Breast epithelium (tissue), 4 donors: ENCODE data around the gene SIGLEC8. TPM values are rescaled to one million over a fixed set of nuclear protein-coding genes. Genes with fewer than 3 reads are reported as not detected.
A peak's percentile ranks its signal among the peaks of the same experiment; 100 is the strongest.

Experiments used
- DNase-seq, 2 donors: peaks; one replicate each; pipeline ENCODE4 v3.0.0-alpha.2; 2019; ENCODE audit warnings: low spot score in 2 of 2
- H3K27ac ChIP-seq, 2 donors: fragments of 200-600 bp; sonication (generic) in 1 of 2; one replicate each; pipeline ENCODE4 v1.5.1; 2016 to 2019; ENCODE audit warnings: mild to moderate bottlenecking in 1 of 2
- H3K27me3 ChIP-seq, 2 donors: fragments of 200-600 bp; sonication (generic) in 1 of 2; one replicate each; pipeline versions ENCODE4 v1.5.1 to v1.6.0; 2017 to 2019; ENCODE audit warnings: control low read depth in 1 of 2, mild to moderate bottlenecking in 1 of 2
- H3K36me3 ChIP-seq: fragments of 200-600 bp; one replicate; pipeline ENCODE4 v1.5.1; 2019
- H3K4me1 ChIP-seq, 2 donors: fragments of 200-600 bp; sonication (generic); one replicate each; pipeline ENCODE4 v1.5.1; 2016 to 2019; ENCODE audit warnings: control low read depth in 1 of 2
- H3K4me3 ChIP-seq, 3 donors: fragments of 200-600 bp; sonication (generic); 1 replicate in 2 of 3; 2 replicates in 1 of 3; pipeline ENCODE4 v1.5.1; 2016 to 2019; ENCODE audit warnings: mild to moderate bottlenecking in 3 of 3, moderate library complexity in 2 of 3
- H3K9me3 ChIP-seq, 2 donors: fragments of 200-600 bp; sonication (generic) in 1 of 2; one replicate each; pipeline ENCODE4 v1.5.1; 2016 to 2019; ENCODE audit warnings: control low read depth in 1 of 2
- POLR2A ChIP-seq: fragments of 450-650 bp; IDR thresholded peaks from one replicate; pipeline ENCODE4 v1.6.1; 2016; ENCODE audit warnings: antibody characterized with exemption, mild to moderate bottlenecking, moderate library complexity
- POLR2AphosphoS5 ChIP-seq, 3 donors: sonication (generic); formaldehyde crosslinking; IDR thresholded peaks; one replicate each; pipeline ENCODE4 v1.6.1; 2017; ENCODE audit warnings: antibody characterized with exemption in 3 of 3
- intact Hi-C: fragments of 100-400 bp; cut with DNase I; formaldehyde crosslinking; loops from one replicate; pipeline ENCODE4 v1.15.1; 2023; ENCODE audit warnings: low total_unique reads
- total RNA-seq, 3 donors: library from RNA; depleted of rRNA; stranded (reverse); fragments of >200 nt; gene quantifications; one replicate each; pipeline ENCODE4 v1.1.0, GENCODE V29; 2016
- TF ChIP-seq, protein P1 (sequence below), 3 donors: fragments of 450-650 bp; IDR thresholded peaks; one replicate each; pipeline ENCODE4 v1.5.1; 2016 to 2017; ENCODE audit warnings: antibody characterized with exemption in 3 of 3, mild to moderate bottlenecking in 3 of 3, moderate library complexity in 3 of 3

SIGLEC8 gene
- total RNA-seq, 3 donors from 2014 or later: 0.80 to 8.6 (median 2.3) TPM

DNA sequence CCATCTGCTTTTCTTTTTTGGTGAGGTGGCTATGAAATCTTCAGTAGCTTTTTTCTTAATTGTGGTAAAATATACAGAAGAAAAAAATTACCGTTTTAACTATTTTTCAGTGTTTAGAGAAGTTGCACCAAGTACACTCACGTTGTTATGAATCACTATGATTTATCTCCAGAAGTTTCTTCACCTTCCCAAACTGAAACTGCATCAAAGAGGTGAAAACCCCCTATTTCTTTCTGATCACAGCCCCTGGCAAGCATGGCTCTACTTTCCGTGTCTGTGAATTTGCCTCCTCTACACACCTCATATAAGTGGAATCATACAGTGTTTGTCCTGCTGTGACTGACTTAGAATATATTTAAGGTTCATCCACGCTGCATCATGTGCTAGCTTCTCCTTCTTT is 25.2 kb downstream of the SIGLEC8 start:
- Histone ChIP-seq H3K27me3 (peaks cover 0 to 12% of the 10 kb centered on the region in 2 donors), H3K9me3 (no peaks in the 10 kb centered on the region), H3K4me1 (no peaks in the 10 kb centered on the region), H3K27ac (no peak overlapping the region), H3K36me3 (no peaks in the 10 kb centered on the region), H3K4me3 (no peak overlapping the region)
- DNase-seq: no peak
- intact Hi-C loops: no loop called here
- TF ChIP-seq, protein P1, sequence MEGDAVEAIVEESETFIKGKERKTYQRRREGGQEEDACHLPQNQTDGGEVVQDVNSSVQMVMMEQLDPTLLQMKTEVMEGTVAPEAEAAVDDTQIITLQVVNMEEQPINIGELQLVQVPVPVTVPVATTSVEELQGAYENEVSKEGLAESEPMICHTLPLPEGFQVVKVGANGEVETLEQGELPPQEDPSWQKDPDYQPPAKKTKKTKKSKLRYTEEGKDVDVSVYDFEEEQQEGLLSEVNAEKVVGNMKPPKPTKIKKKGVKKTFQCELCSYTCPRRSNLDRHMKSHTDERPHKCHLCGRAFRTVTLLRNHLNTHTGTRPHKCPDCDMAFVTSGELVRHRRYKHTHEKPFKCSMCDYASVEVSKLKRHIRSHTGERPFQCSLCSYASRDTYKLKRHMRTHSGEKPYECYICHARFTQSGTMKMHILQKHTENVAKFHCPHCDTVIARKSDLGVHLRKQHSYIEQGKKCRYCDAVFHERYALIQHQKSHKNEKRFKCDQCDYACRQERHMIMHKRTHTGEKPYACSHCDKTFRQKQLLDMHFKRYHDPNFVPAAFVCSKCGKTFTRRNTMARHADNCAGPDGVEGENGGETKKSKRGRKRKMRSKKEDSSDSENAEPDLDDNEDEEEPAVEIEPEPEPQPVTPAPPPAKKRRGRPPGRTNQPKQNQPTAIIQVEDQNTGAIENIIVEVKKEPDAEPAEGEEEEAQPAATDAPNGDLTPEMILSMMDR (IDR thresholded peaks at IDR 0.05): no peak
- no peak for TF ChIP-seq POLR2AphosphoS5 (IDR thresholded peaks at IDR 0.05)
- no peak for TF ChIP-seq POLR2A

DNA sequence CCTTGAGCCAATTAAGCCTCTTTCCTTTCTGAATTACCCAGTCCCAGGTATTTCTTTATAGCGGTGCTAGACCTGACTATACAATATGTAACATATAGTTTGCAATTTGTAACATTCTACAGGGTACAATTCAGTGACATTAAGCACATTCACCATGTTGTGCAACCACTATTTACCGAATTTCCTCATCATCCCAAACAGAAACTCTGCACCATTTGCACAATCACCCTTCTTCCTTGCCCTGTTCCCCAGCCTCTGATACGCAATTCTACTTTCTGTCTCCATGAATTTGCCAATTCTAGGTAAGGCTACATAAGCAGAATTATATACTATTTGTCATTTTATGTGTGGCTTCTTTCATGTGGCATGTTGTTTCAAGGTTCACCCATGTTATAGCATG is 27.1 kb downstream of the SIGLEC8 start:
- no peaks in the 10 kb centered on the region for H3K4me1 ChIP-seq
- H3K27ac ChIP-seq: no peak overlapping the region
- H3K27me3 ChIP-seq: peaks cover 0 to 12% of the 10 kb centered on the region in 2 donors
- no peaks in the 10 kb centered on the region for H3K9me3 ChIP-seq
- no peak for DNase-seq
- no peak for TF ChIP-seq POLR2A
- TF ChIP-seq POLR2AphosphoS5 (IDR thresholded peaks at IDR 0.05): no peak
- TF ChIP-seq, protein P1 (IDR thresholded peaks at IDR 0.05): no peak
- H3K4me3 ChIP-seq: no peak overlapping the region
- H3K36me3 ChIP-seq: no peaks in the 10 kb centered on the region
- intact Hi-C loops: no loop called here

DNA sequence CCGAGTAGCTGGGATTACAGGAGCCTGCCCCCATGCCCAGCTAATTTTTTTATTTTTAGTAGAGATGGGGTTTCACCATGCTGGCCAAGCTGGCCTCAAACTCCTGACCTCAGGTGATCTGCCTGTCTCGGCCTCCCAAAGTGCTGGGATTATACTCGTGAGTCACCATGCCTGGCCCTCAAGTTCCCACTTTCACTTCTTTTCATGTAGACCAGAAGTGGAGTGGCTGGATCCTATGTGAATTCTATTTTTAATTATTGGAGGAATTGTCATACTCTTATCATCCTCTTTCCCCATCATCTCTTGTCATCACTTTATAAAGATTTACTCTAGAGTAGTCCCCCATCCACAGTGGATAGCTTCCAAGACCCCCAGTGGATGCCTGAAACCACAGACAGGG is 28.0 kb downstream of the SIGLEC8 start:
- TF ChIP-seq POLR2A (no peak), POLR2AphosphoS5 (IDR thresholded peaks at IDR 0.05) (no peak)
- TF ChIP-seq, protein P1 (IDR thresholded peaks at IDR 0.05): no peak
- Histone ChIP-seq H3K27me3 (peaks cover 0 to 18% of the 10 kb centered on the region in 2 donors), H3K4me1 (no peaks in the 10 kb centered on the region), H3K36me3 (no peaks in the 10 kb centered on the region), H3K27ac (no peak overlapping the region), H3K4me3 (no peak overlapping the region), H3K9me3 (no peaks in the 10 kb centered on the region)
- DNase-seq: no peak
- intact Hi-C loops: no loop called here

DNA sequence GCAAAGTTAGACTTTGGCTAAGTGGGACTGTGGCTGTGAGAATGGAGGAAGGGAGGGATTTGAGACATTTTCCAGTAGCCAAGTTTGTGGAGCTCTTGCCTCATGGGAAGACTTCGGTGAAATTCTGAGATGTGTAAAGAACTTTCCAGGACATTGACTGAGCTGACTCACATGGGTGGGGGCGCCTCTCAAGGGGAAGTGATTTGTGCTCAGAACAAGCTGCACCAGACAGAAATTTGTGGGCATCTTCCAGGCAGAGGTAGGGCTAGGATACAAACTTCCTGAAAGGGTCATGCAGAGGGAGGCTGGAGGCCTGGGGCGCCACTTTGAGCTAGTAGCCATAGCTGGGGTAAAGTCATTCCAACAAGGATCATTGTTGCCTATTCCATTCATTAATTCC is 31.1 kb downstream of the SIGLEC8 start:
- Histone ChIP-seq H3K36me3 (no peaks in the 10 kb centered on the region), H3K4me1 (no peaks in the 10 kb centered on the region), H3K9me3 (no peaks in the 10 kb centered on the region), H3K4me3 (no peak overlapping the region), H3K27me3 (peaks cover 0 to 18% of the 10 kb centered on the region in 2 donors), H3K27ac (no peak overlapping the region)
- intact Hi-C loops: no loop called here
- no peak for TF ChIP-seq POLR2AphosphoS5 (IDR thresholded peaks at IDR 0.05)
- TF ChIP-seq, protein P1 (IDR thresholded peaks at IDR 0.05): no peak
- TF ChIP-seq POLR2A: no peak
- no peak for DNase-seq

DNA sequence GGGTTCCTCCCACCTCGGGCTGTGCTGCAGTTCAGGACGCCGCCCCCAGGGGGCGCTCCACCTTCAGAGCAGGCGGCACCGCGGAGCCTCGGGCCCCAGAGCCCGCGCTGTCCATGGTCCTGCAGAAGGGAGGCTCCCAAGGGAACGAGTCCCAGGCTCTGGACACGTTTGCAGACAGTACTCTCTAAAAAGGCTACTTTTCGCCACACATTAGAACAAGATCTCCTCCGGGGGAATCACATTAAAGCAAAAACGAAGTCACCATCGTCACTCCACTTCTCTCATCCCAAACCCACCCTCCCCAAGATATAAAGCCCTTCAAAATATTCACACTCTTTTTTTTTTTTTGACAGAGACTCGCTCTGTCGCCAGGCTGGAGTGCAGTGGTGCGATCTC is 36.2 kb downstream of the SIGLEC8 start:
- peaks cover 0 to 34% of the 10 kb centered on the region in 2 donors for H3K27me3 ChIP-seq
- DNase-seq: peak; percentile 26 to 86

More for the DNA sequence above, 36.2 kb downstream of the SIGLEC8 start:
- H3K4me3 ChIP-seq: no peak overlapping the region
- no peaks in the 10 kb centered on the region for H3K4me1 ChIP-seq
- TF ChIP-seq, protein P1 (IDR thresholded peaks at IDR 0.05): peak in 2 of 3 donors; percentile 75 to 94
- no peak for TF ChIP-seq POLR2A
- no peaks in the 10 kb centered on the region for H3K36me3 ChIP-seq
- no peak overlapping the region for H3K27ac ChIP-seq
- H3K9me3 ChIP-seq: no peaks in the 10 kb centered on the region
- intact Hi-C loops: no loop called here
